ENCODE measurements around the gene PDE3A.
"Not testable (repeated sequence)": the region's sequence is repeated elsewhere in the genome, so short reads cannot be mapped to it uniquely, and the experiment has no call there.

Gene PDE3A

GRCh38 chr12:20374795-20375194, 6.5 kb downstream of the PDE3A start:
- no peak for DNase-seq (ENCODE audit: low read depth)

- DNase-seq (ENCODE audit: low read depth): no peak
Observed at GRCh38 chr12:20375560-20375959, 7.2 kb downstream of the PDE3A start.

- DNase-seq (ENCODE audit: low read depth): no peak
Observed at GRCh38 chr12:20376984-20377383, 8.6 kb downstream of the PDE3A start.

GRCh38 chr12:20377750-20378149, 9.4 kb downstream of the PDE3A start:
- no peak for DNase-seq (ENCODE audit: low read depth)

GRCh38 chr12:20382117-20382516, 13.8 kb downstream of the PDE3A start:
- no peak for DNase-seq (ENCODE audit: low read depth)

- no peak for DNase-seq (ENCODE audit: low read depth)
Observed at GRCh38 chr12:20383612-20384011, 15.3 kb downstream of the PDE3A start.

- not testable (repeated sequence) for DNase-seq (ENCODE audit: low read depth)
Observed at GRCh38 chr12:20384836-20385235, 16.5 kb downstream of the PDE3A start.

GRCh38 chr12:20390846-20391245, 22.5 kb downstream of the PDE3A start:
- DNase-seq (ENCODE audit: low read depth): no peak

- DNase-seq (ENCODE audit: low read depth): no peak
Observed at GRCh38 chr12:20392339-20392738, 24.0 kb downstream of the PDE3A start.

- DNase-seq (ENCODE audit: low read depth): no peak
Observed at GRCh38 chr12:20393707-20394106, 25.4 kb downstream of the PDE3A start.

- DNase-seq (ENCODE audit: low read depth): no peak
Observed at GRCh38 chr12:20395791-20396550, 27.6 kb downstream of the PDE3A start.

- no peak for DNase-seq (ENCODE audit: low read depth)
Observed at GRCh38 chr12:20398686-20399085, 30.3 kb downstream of the PDE3A start.

- DNase-seq (ENCODE audit: low read depth): no peak
Observed at GRCh38 chr12:20400003-20400402, 31.7 kb downstream of the PDE3A start.

- DNase-seq (ENCODE audit: low read depth): no peak
Observed at GRCh38 chr12:20403230-20403629, 34.9 kb downstream of the PDE3A start.

GRCh38 chr12:20404576-20405346, 36.4 kb downstream of the PDE3A start:
- no peak for DNase-seq (ENCODE audit: low read depth)

GRCh38 chr12:20409607-20410377, 41.5 kb downstream of the PDE3A start:
- DNase-seq (ENCODE audit: low read depth): no peak

- DNase-seq (ENCODE audit: low read depth): no peak
Observed at GRCh38 chr12:20410734-20411133, 42.4 kb downstream of the PDE3A start.

GRCh38 chr12:20411345-20411744, 43.0 kb downstream of the PDE3A start:
- DNase-seq (ENCODE audit: low read depth): no peak

- DNase-seq (ENCODE audit: low read depth): no peak
Observed at GRCh38 chr12:20415028-20415427, 46.7 kb downstream of the PDE3A start.

- DNase-seq (ENCODE audit: low read depth): no peak
Observed at GRCh38 chr12:20415641-20416040, 47.3 kb downstream of the PDE3A start.

- DNase-seq (ENCODE audit: low read depth): no peak
Observed at GRCh38 chr12:20420557-20420956, 52.2 kb downstream of the PDE3A start.

GRCh38 chr12:20421421-20421820, 53.1 kb downstream of the PDE3A start:
- no peak for DNase-seq (ENCODE audit: low read depth)

- no peak for DNase-seq (ENCODE audit: low read depth)
Observed at GRCh38 chr12:20423557-20423956, 55.2 kb downstream of the PDE3A start.
